Measurements from ENCODE around the gene BICD2. TPM values are rescaled to one million over a fixed set of nuclear protein-coding genes. Genes with fewer than 3 reads are reported as not detected.

BICD2 gene
- total RNA-seq, 1 donor from 2014 or later: 48.7 TPM

DNA sequence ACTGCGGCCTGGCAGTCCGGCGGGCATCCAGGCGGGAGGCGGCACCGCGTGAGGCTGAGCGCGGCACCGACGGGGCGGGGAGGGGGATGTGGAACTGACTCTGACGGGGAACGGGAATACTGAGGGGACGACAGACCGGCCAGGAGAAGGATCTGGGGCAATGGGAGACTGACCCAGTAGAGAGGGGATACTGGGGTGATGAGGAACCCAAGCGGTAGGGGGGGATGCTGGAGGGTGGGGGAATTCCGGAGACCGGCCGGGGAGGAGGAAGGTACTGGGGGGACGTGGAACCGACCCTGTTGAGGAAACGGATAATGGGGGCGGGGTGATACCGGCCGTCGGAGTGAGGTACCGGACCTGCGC is 95.1 kb downstream of the BICD2 start:
- no peak for DNase-seq (ENCODE audit: low read depth, low spot score)

DNA sequence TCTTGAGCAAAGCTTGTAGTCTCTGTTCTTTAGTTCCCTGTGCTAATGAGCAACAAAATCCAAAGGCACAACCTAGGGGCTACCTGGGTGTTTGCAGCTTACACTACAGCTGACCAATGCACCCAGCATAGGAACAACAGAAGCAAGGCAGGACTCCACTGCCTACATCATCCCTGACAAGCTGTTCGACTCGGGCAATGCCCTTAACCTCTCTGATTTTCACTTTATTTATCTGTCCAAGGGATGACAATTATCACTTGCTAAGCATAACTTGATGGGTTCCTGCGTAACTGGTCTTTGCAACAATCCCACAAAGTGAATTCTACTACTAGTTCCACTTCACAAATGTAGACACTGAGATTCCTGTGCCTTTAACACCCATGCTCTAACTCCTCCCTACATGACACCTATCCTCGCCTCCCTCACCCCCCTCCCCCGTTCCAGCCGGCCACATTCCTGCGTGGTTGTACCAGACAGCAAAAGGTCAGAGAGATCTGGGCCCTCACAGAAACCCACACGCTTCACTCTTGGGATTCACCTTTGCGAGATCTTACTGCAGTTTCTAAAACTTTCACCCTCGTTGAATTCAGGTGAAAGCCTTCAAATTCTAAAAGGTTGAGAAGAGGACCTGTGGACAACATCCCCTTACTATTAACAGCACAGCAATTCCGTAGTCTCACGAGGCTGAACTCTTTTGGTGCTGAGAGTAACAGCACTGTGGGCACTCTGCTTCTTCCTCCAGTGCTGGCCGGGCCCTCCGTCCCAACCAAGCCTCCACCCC is 95.7 kb downstream of the BICD2 start:
- no peak for DNase-seq (ENCODE audit: low read depth, low spot score)

DNA sequence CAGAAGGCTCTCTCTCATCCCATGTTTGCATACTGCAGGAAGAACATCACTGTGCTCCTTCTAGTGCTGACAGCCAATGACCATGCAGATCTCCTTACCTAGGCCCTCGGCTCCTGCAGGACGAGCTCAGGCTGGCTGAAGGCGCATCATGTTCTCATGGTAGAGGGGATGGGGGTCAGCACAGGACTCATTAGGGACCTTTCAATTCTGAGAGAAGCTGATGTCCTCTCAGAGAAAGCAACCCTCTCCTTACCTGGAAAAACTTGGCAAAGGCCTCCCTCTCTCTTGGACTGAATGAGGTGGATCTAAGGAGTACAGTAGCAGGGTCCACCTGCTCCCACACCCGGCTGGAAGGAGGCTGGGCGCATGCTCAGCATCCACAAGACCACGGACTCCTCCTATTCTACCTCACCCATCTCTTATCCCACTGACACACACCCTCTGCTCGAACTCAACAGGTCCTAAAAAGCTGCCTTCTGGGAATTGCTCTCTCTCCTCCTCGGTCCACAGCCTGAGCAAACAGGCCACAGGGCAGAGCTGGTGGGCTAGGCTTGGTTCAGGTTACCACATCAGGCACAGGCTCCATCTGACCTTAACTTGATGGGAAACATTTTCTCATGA is 97.6 kb downstream of the BICD2 start:
- no peak for DNase-seq (ENCODE audit: low read depth, low spot score)

DNA sequence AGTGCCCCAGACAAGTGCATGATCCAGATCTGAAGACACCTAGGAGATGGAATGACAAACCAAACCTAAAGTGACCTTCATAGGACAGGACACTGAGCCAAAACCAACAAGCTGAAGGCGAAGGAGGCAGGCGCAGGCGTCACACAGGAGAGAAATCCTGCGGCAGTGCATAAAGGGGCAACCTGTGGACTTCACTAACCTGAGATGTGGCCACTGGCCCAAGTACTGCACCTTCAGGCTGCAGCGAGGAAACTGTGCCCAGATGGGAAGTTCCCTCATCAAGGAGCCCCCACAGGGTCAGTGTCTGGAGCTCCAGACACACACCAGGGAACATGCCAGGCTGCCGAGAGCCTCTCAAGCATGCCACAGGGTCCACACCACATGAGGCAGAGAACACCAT is 98.4 kb downstream of the BICD2 start:
- no peak for DNase-seq (ENCODE audit: low read depth, low spot score)

DNA sequence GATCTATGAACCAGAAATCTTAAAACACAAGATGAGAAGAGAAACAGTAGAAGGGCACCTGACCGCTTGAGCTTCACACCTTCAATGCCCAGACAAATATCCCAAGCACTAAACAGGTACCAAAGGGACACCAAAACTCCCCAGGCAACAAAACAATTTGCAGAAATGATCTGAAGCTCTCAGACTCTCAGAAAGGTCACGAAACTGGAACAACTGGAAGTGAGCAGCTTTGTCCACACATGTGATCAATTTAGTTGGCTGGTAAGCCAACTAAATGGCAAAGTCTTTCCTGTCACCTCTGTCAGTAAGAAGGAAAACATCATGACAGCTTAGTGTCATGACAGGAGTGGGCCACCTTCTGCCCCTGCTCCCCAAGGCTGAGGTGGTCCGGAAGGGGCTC is 98.8 kb downstream of the BICD2 start:
- no peak for DNase-seq (ENCODE audit: low read depth, low spot score)

DNA sequence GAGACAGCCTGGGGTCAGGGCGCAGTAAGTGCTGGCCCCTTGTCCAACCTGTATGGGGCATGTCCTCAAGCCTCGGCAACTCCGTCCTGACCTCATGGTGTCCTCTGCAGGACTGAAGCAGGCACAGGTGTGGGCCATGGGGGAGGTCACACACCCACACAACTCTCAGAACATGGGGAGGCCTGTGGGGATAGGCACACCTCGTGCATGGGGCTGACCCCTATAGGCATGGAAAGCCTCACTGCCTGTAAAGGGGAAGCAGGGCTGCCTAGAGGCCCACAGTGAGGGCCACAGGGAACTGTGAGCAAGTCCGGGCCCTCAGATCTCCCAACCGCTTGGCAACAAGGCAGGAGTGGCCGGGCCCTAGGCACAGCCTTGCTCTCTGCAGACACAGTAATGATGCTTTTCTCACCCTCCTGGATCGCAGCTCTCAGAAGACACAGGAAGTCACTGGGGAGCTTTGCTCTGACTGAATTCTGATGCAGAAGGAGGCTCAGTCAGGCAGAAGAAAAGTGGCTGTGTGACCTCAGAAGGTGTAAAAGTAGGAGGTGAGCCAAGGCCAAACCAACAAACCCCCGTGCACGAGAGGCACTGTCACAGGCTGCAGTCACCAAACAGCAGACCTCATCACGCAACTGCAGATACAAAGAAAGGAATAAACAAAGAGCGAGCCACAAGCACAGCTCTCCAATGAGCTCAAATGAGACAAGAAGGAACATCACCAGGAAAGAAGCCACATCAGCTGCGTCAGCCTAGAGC is 100.1 kb downstream of the BICD2 start:
- no peak for DNase-seq (ENCODE audit: low read depth, low spot score)

DNA sequence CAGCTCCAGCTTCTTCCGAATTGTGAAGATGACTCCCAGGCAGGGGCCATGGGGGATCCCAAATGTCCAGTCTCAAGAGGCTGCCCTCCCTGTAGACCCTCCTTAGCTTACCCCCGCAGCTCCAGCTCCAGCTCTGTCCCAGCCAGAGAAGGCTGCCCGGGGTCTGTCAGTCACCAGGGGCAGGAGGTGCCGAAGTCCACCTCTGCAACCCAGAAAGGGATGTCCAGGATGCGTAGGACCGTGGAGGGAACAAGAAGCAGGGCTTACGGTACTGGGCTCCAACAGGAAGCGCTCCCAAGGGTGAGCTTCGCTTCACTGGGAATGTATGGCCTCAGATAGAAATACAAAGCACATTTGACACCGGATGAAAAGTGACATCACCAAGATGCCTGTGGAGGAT is 100.7 kb downstream of the BICD2 start:
- DNase-seq (ENCODE audit: low read depth, low spot score): no peak

DNA sequence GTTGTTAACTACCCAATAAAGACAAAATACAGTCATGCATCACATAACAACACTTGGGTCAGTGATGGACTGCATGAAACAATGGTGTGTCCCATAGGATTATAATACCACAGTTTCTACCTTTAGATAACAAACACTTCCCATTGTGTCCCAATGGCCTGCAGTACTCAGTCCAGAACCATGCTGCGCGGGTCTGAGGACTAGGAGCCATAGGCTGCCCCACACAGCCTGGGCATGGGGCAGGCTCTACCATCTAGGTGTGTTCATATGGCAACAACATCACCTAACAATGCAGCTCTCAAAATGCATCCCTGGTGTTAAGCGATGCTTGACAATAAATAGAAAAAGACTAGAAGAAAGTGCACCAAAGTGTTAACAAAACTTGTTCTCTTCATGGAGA is 101.5 kb downstream of the BICD2 start:
- DNase-seq (ENCODE audit: low read depth, low spot score): no peak

DNA sequence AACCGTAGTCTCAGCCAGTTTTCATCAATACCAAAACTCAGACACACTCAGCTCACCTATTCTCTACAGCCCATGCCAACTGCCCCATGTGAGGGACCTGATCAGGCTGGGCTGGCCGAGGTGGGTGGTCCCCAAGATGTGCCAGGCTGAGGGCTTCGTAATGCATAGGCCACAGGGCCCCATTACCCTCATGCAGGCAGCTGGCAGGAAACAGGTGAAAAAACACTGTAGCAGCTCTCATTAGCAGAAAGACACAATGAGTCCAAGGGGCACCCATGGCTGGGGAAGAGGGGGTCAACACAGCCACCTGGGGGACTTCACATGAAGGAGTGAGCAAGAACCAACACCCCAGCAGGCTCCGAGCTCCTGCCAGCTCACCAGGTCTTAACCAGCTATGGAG is 102.9 kb downstream of the BICD2 start:
- DNase-seq (ENCODE audit: low read depth, low spot score): no peak

Other genes starting within 250 kb of the BICD2 start
- 0.13 and 0.18 TPM in 2 replicates for gene ECM2, start 228.8 kb downstream of the BICD2 start, total RNA-seq
- gene IPPK, start 94.7 kb downstream of the BICD2 start, total RNA-seq: 26.0 and 29.8 TPM in 2 replicates
- gene ZNF484, start 113.2 kb upstream of the BICD2 start, total RNA-seq: 10.0 and 16.1 TPM in 2 replicates
- gene FGD3, start 182.7 kb upstream of the BICD2 start, total RNA-seq: not detected in 2 replicates

Measured in pulmonary artery endothelial cell (primary cell).